ENCODE results near the gene MLLT3. TPM values are rescaled to one million over a fixed set of nuclear protein-coding genes. Genes with fewer than 3 reads are reported as not detected.

MLLT3 gene
- total RNA-seq, 4 donors from 2014 or later = 4.0 to 6.4 (median 4.5) TPM

GRCh38 chr9:20325008-20325407 lies 297.3 kb downstream of the MLLT3 start:
- Histone ChIP-seq H3K27me3 (no peaks in the 10 kb centered on the region), H3K9me3 (no peaks in the 10 kb centered on the region), H3K4me1 (no peaks in the 10 kb centered on the region), H3K4me3 (no peak overlapping the region), H3K27ac (no peak overlapping the region), H3K36me3 (no peaks in the 10 kb centered on the region)
- no peak for DNase-seq
- ATAC-seq = no peak
- intact Hi-C loops (cut with DNase I; ENCODE audit: low total_unique reads) (no loop called here), in situ Hi-C loops (cut with MboI; ENCODE audit: low sequenced_read_pairs in 4 of 4) (no loop called here)
- TF ChIP-seq POLR2A (IDR thresholded peaks at IDR 0.05) (no peak), CTCF (IDR thresholded peaks at IDR 0.05 in 4 of 5, conservative IDR thresholded peaks at IDR 0.05 in 1 of 5) (no peak)

- in situ Hi-C loops (cut with MboI; ENCODE audit: low sequenced_read_pairs in 4 of 4) (no loop called here), intact Hi-C loops (cut with DNase I; ENCODE audit: low total_unique reads) (no loop called here)
- Histone ChIP-seq H3K9me3 (no peaks in the 10 kb centered on the region), H3K4me1 (no peaks in the 10 kb centered on the region), H3K27me3 (no peaks in the 10 kb centered on the region), H3K27ac (no peak overlapping the region), H3K36me3 (no peaks in the 10 kb centered on the region), H3K4me3 (no peak overlapping the region)
- ATAC-seq (no peak), DNase-seq (no peak)
- TF ChIP-seq POLR2A (IDR thresholded peaks at IDR 0.05) = no peak
- TF ChIP-seq CTCF (IDR thresholded peaks at IDR 0.05 in 4 of 5, conservative IDR thresholded peaks at IDR 0.05 in 1 of 5) = no peak
Observed at GRCh38 chr9:20322212-20322611, 300.1 kb downstream of the MLLT3 start.

- in situ Hi-C loops (cut with MboI; ENCODE audit: low sequenced_read_pairs in 4 of 4) (no loop called here), intact Hi-C loops (cut with DNase I; ENCODE audit: low total_unique reads) (no loop called here)
- no peak for TF ChIP-seq POLR2A (IDR thresholded peaks at IDR 0.05)
- no peak for TF ChIP-seq CTCF (IDR thresholded peaks at IDR 0.05 in 4 of 5, conservative IDR thresholded peaks at IDR 0.05 in 1 of 5)
- no peaks in the 10 kb centered on the region for H3K27me3 ChIP-seq
- no peaks in the 10 kb centered on the region for H3K9me3 ChIP-seq
- H3K4me3 ChIP-seq = no peak overlapping the region
- H3K36me3 ChIP-seq = no peaks in the 10 kb centered on the region
- no peaks in the 10 kb centered on the region for H3K4me1 ChIP-seq
- DNase-seq (no peak), ATAC-seq (no peak)
- no peak overlapping the region for H3K27ac ChIP-seq
Observed at GRCh38 chr9:20321423-20322082, 300.7 kb downstream of the MLLT3 start.

GRCh38 chr9:20320921-20321320 lies 301.4 kb downstream of the MLLT3 start:
- H3K4me1 ChIP-seq = no peaks in the 10 kb centered on the region
- TF ChIP-seq CTCF (IDR thresholded peaks at IDR 0.05 in 4 of 5, conservative IDR thresholded peaks at IDR 0.05 in 1 of 5) (no peak), POLR2A (IDR thresholded peaks at IDR 0.05) (no peak)
- DNase-seq (no peak), ATAC-seq (no peak)
- intact Hi-C loops (cut with DNase I; ENCODE audit: low total_unique reads) = no loop called here
- in situ Hi-C loops (cut with MboI; ENCODE audit: low sequenced_read_pairs in 4 of 4) = no loop called here
- H3K36me3 ChIP-seq = no peaks in the 10 kb centered on the region
- no peak overlapping the region for H3K27ac ChIP-seq
- H3K9me3 ChIP-seq = no peaks in the 10 kb centered on the region
- no peak overlapping the region for H3K4me3 ChIP-seq
- H3K27me3 ChIP-seq = no peaks in the 10 kb centered on the region
